Measurements from ENCODE around the gene FAM117B.

GRCh38 chr2:202815548-202816360 is 181.0 kb downstream of the FAM117B start:
- no peak for TF ChIP-seq CTCF (IDR thresholded peaks at IDR 0.05; ENCODE audit: insufficient read depth, low read length, poor library complexity, severe bottlenecking)
- TF ChIP-seq EZH2phosphoT487 (conservative IDR thresholded peaks at IDR 0.05; ENCODE audit: low read length), result no peak
